Activated T-cell treated with anti-CD3 and anti-CD28 coated beads for 48 hours (primary cell): Measurements from ENCODE around the gene ESRRG.
"Not testable (repeated sequence)": the region's sequence is repeated elsewhere in the genome, so short reads cannot be mapped to it uniquely, and the experiment has no call there.

ENCODE experiments used
- DNase-seq: peaks from one replicate; pipeline ENCODE4 v3.0.0-alpha.2; 2020; ENCODE audit warnings: low read depth

The ESRRG gene

GRCh38 chr1:216704065-216704464, 19.2 kb downstream of the ESRRG start:
- not testable (repeated sequence) for DNase-seq

- no peak for DNase-seq
These were observed 21.1 kb downstream of the ESRRG start for GRCh38 chr1:216702170-216702569.

GRCh38 chr1:216700779-216701178, 22.4 kb downstream of the ESRRG start:
- DNase-seq, result no peak

GRCh38 chr1:216691710-216692109, 31.5 kb downstream of the ESRRG start:
- DNase-seq, result no peak

- no peak for DNase-seq
These were observed 32.6 kb downstream of the ESRRG start for GRCh38 chr1:216690603-216691002.

- no peak for DNase-seq
These were observed 35.0 kb downstream of the ESRRG start for GRCh38 chr1:216688127-216688657.

GRCh38 chr1:216686860-216687766, 36.1 kb downstream of the ESRRG start:
- no peak for DNase-seq

GRCh38 chr1:216682752-216683151, 40.5 kb downstream of the ESRRG start:
- DNase-seq, result no peak

- DNase-seq, result no peak
These were observed 44.1 kb downstream of the ESRRG start for GRCh38 chr1:216679108-216679507.

- no peak for DNase-seq
These were observed 52.9 kb downstream of the ESRRG start for GRCh38 chr1:216670118-216670883.

- DNase-seq, result no peak
These were observed 56.8 kb downstream of the ESRRG start for GRCh38 chr1:216666441-216666840.

- no peak for DNase-seq
These were observed 57.4 kb downstream of the ESRRG start for GRCh38 chr1:216665856-216666255.

- no peak for DNase-seq
These were observed 57.8 kb downstream of the ESRRG start for GRCh38 chr1:216665406-216665805.

GRCh38 chr1:216662681-216663080, 60.5 kb downstream of the ESRRG start:
- DNase-seq, result no peak

- DNase-seq, result no peak
These were observed 62.7 kb downstream of the ESRRG start for GRCh38 chr1:216660561-216660960.

- DNase-seq, result no peak
These were observed 70.2 kb downstream of the ESRRG start for GRCh38 chr1:216653001-216653400.

GRCh38 chr1:216651826-216652418, 71.3 kb downstream of the ESRRG start:
- no peak for DNase-seq

GRCh38 chr1:216643176-216643575, 80.1 kb downstream of the ESRRG start:
- DNase-seq, result no peak

GRCh38 chr1:216641669-216642460, 81.4 kb downstream of the ESRRG start:
- no peak for DNase-seq

- DNase-seq, result no peak
These were observed 83.1 kb downstream of the ESRRG start for GRCh38 chr1:216640100-216640499.

- no peak for DNase-seq
These were observed 90.2 kb downstream of the ESRRG start for GRCh38 chr1:216632980-216633379.

- DNase-seq, result no peak
These were observed 92.7 kb downstream of the ESRRG start for GRCh38 chr1:216630532-216630931.
